HepG2 (cell line): ENCODE results near the gene ARL5A. TPM values are rescaled to one million over a fixed set of nuclear protein-coding genes. Genes with fewer than 3 reads are reported as not detected.

ENCODE experiments used
- CBX2 ChIP-seq, 2 experiments: fragments of 200-600 bp in 1 of 2; sonication (generic); formaldehyde crosslinking in 1 of 2; IDR thresholded peaks; 2 replicates each; pipeline versions ENCODE4 v1.7.0 to v1.8.1; 2018 to 2022; ENCODE audit warnings: low read depth in 2 of 2, low read length in 1 of 2, mild to moderate bottlenecking in 1 of 2, missing genetic modification reagents in 1 of 2
- ETV5 ChIP-seq: IDR thresholded peaks from 2 replicates; pipeline ENCODE4 v1.6.1; 2018; ENCODE audit warnings: missing biosample characterization, missing genetic modification reagents, inconsistent platforms, borderline replicate concordance
- ISL2 ChIP-seq: sonication (generic); formaldehyde crosslinking; IDR thresholded peaks from 2 replicates; pipeline ENCODE4 v1.5.0; 2020; ENCODE audit warnings: missing genetic modification reagents
- MTA1 ChIP-seq: sonication (generic); formaldehyde crosslinking; IDR thresholded peaks from 2 replicates; pipeline ENCODE4 v1.4.0; 2020; ENCODE audit warnings: missing genetic modification reagents, mild to moderate bottlenecking, borderline replicate concordance
- RERE ChIP-seq: IDR thresholded peaks from 2 replicates; pipeline ENCODE4 v1.6.1; 2016; ENCODE audit warnings: low read depth, missing genetic modification reagents, missing compliant biosample characterization
- RFXAP ChIP-seq: sonication (generic); formaldehyde crosslinking; IDR thresholded peaks from 2 replicates; pipeline ENCODE4 v1.4.0; 2020; ENCODE audit warnings: missing genetic modification reagents, borderline replicate concordance
- ZBTB10 ChIP-seq: sonication (generic); formaldehyde crosslinking; IDR thresholded peaks from 2 replicates; pipeline ENCODE4 v1.4.0; 2020; ENCODE audit warnings: missing genetic modification reagents, borderline replicate concordance
- ZBTB40 ChIP-seq, 2 experiments: fragments of 450-650 bp in 1 of 2; sonication (generic) in 1 of 2; formaldehyde crosslinking in 1 of 2; IDR thresholded peaks; 2 replicates each; pipeline versions ENCODE4 v1.6.1 to v1.8.0; 2016 to 2022; ENCODE audit warnings: antibody characterized with exemption in 1 of 2, mild to moderate bottlenecking in 1 of 2, missing genetic modification reagents in 1 of 2
- ZNF552 ChIP-seq: sonication (generic); formaldehyde crosslinking; IDR thresholded peaks from 2 replicates; pipeline ENCODE4 v1.9.0; 2022; ENCODE audit warnings: missing genetic modification reagents, mild to moderate bottlenecking, borderline replicate concordance
- polyA plus RNA-seq, 8 experiments: library from polyadenylated mRNA; depleted of rRNA in 3 of 8; stranded (reverse) in 7 of 8; unstranded in 1 of 8; fragments of >200 nt; fragmentation: Illumina TruSeq in 4 of 8; extraction: Trizol in 4 of 8; gene quantifications; 2 replicates each; pipeline versions ENCODE4 v1.2.1 to v1.2.3, GENCODE V29; 2011 to 2016; ENCODE audit warnings: low read depth in 4 of 8, missing spikeins in 1 of 8, mixed read lengths in 1 of 8; ENCODE audit not compliant: insufficient read depth in 1 of 8
- total RNA-seq, 5 experiments: library from RNA; depleted of rRNA; stranded (reverse); fragments of >200 nt; fragmentation: Illumina TruSeq; extraction: Trizol; gene quantifications; 2 replicates each; pipeline ENCODE4 v1.2.3, GENCODE V29; 2016; ENCODE audit warnings: low read depth in 1 of 5
- TF ChIP-seq, protein P1 (sequence below): sonication (generic); formaldehyde crosslinking; IDR thresholded peaks from 2 replicates; pipeline ENCODE4 v1.4.0; 2020; ENCODE audit warnings: mild to moderate bottlenecking, missing genetic modification reagents

Gene ARL5A
- total and polyA plus RNA-seq, 2 of the 13 experiments (the other 11 are each of a cell fraction or from before 2014, with no cell fraction given): 47.5 to 149 TPM

DNA sequence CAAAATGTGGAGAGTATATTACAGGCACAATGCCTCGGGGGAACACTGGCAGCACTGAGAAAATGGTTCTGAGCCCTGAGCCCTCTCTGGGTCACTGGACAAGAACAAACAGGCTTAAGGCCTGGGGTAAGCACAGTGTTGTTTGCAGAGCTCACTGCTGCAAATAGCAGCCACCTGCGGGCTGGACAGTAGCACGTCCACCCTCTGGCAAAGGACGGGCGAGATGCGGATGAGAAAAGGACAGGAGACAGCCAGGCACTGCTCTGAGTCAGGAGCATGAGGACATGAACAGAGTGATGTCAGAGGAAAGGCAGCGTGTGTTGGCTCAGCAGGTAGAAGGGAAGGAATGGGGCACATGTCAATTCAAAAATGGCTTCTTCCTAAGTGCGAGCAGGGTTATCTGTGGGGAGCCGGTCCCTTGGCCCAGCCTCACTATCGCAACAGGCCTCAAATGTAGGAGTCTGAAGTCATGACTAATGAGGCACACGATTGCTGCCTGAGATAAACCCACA is 68.0 kb downstream of the ARL5A start (continued):
- TF ChIP-seq ISL2 (CRISPR knock-in tag) (peak; percentile 60; the same call in 1 of the 2 replicates), ZNF552 (CRISPR knock-in tag) (no peak), CBX2 (IDR thresholded peaks at IDR 0.05; ENCODE audit: low read depth, low read length) (no peak), CBX2 (CRISPR knock-in tag; IDR thresholded peaks at IDR 0.05; ENCODE audit: low read depth) (no peak), ZBTB10 (CRISPR knock-in tag) (no peak), RERE (CRISPR knock-in tag) (no peak), ETV5 (CRISPR knock-in tag) (peak; percentile 61; the same call in 1 of the 2 replicates), ZBTB40 (IDR thresholded peaks at IDR 0.05) (no peak), ZBTB40 (CRISPR knock-in tag; IDR thresholded peaks at IDR 0.05) (peak; percentile 83), RFXAP (CRISPR knock-in tag) (peak; percentile 63; the same call in 1 of the 2 replicates), MTA1 (CRISPR knock-in tag) (peak; percentile 73; the same call in 1 of the 2 replicates)
- TF ChIP-seq, protein P1, sequence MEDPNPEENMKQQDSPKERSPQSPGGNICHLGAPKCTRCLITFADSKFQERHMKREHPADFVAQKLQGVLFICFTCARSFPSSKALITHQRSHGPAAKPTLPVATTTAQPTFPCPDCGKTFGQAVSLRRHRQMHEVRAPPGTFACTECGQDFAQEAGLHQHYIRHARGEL (CRISPR knock-in tag): no peak
